H1 (cell line): ENCODE measurements around the gene SPOPL. TPM values are rescaled to one million over a fixed set of nuclear protein-coding genes. Genes with fewer than 3 reads are reported as not detected.
"Not testable (repeated sequence)": the region's sequence is repeated elsewhere in the genome, so short reads cannot be mapped to it uniquely, and the experiment has no call there.

ENCODE experiments used
- CTCF ChIA-PET: fragments of 300-600 bp; sonication (Branson Sonifier 250); formaldehyde crosslinking; loops from one replicate; lab custom pipeline; 2021; ENCODE audit not compliant: partially characterized antibody; lab: Charles Lee
- POLR2A ChIA-PET: fragments of 300-600 bp; sonication (Branson Sonifier 250); formaldehyde crosslinking; loops from one replicate; lab custom pipeline; 2021; ENCODE audit warnings: inconsistent platforms; ENCODE audit not compliant: partially characterized antibody; lab: Charles Lee
- DNase-seq, 2 experiments: peaks; one replicate each; pipeline versions ENCODE4 v3.0.0 to v3.0.0-alpha.2; 2010 to 2022; ENCODE audit warnings: low spot score in 2 of 2, low read depth in 1 of 2, mixed read lengths in 1 of 2
- FAIRE-seq: peaks from 2 replicates; lab custom pipeline; 2011; peaks lifted over from hg19 to GRCh38; lab: Jason Lieb, UNC
- H2AFZ ChIP-seq: 2 replicates; pipeline ENCODE4 v1.8.1; 2012; ENCODE audit warnings: low read length, inconsistent platforms
- H2AK5ac ChIP-seq: 2 replicates; pipeline ENCODE4 v1.6.1; 2013; ENCODE audit warnings: low read depth, low read length
- H2BK120ac ChIP-seq: replicated peaks from 2 replicates; pipeline ENCODE3; 2013; ENCODE audit warnings: low read depth, low read length, inconsistent platforms
- H2BK12ac ChIP-seq: 2 replicates; pipeline ENCODE4 v1.6.1; 2013; ENCODE audit warnings: low read depth, low read length
- H2BK15ac ChIP-seq: 2 replicates; pipeline ENCODE4 v1.6.1; 2013; ENCODE audit warnings: low read length
- H2BK20ac ChIP-seq: 2 replicates; pipeline ENCODE4 v1.6.1; 2013; ENCODE audit warnings: low read length
- H2BK5ac ChIP-seq: 2 replicates; pipeline ENCODE4 v1.6.1; 2013; ENCODE audit warnings: low read depth, low read length
- H3K14ac ChIP-seq: 2 replicates; pipeline ENCODE4 v1.6.1; 2013; ENCODE audit warnings: inconsistent platforms; ENCODE audit not compliant: insufficient read length
- H3K18ac ChIP-seq: 2 replicates; pipeline ENCODE4 v1.6.1; 2013; ENCODE audit warnings: low read length; ENCODE audit errors: extremely low read depth
- H3K23ac ChIP-seq: 2 replicates; pipeline ENCODE4 v1.6.1; 2013; ENCODE audit warnings: inconsistent platforms; ENCODE audit not compliant: insufficient read length
- H3K23me2 ChIP-seq: 2 replicates; pipeline ENCODE4 v1.6.1; 2013; ENCODE audit warnings: low read depth, low read length
- H3K27ac ChIP-seq: 2 replicates; pipeline ENCODE4 v1.6.1; 2011; ENCODE audit warnings: low read depth, low read length, inconsistent platforms
- H3K27me3 ChIP-seq, 4 experiments: replicated peaks in 1 of 4; 1 replicate in 1 of 4; 2 replicates in 3 of 4; pipeline versions ENCODE4 v1.6.1 to v1.8.1; 2011 to 2013; ENCODE audit warnings: low read length in 3 of 4, mild to moderate bottlenecking in 3 of 4, inconsistent platforms in 2 of 4, mixed read lengths in 2 of 4, moderate library complexity in 1 of 4; ENCODE audit not compliant: control insufficient read depth in 3 of 4, insufficient read depth in 3 of 4; ENCODE audit errors: extremely low read depth in 1 of 4
- H3K36me3 ChIP-seq, 4 experiments: 2 replicates each; pipeline versions ENCODE4 v1.6.1 to v1.8.1; 2011 to 2013; ENCODE audit warnings: mild to moderate bottlenecking in 4 of 4, low read length in 3 of 4, moderate library complexity in 2 of 4, control low read depth in 1 of 4, inconsistent platforms in 1 of 4; ENCODE audit not compliant: insufficient read depth in 4 of 4, control insufficient read depth in 2 of 4
- H3K4ac ChIP-seq: replicated peaks from 2 replicates; pipeline ENCODE3; 2013; ENCODE audit warnings: low read length, low read depth, mixed read lengths, inconsistent platforms; ENCODE audit not compliant: insufficient read length
- H3K4me1 ChIP-seq, 4 experiments: replicated peaks in 1 of 4; 1 replicate in 1 of 4; 2 replicates in 3 of 4; pipeline versions ENCODE4 v1.6.1 to v1.8.1; 2011 to 2013; ENCODE audit warnings: low read length in 3 of 4, inconsistent platforms in 2 of 4, mixed read lengths in 1 of 4; ENCODE audit not compliant: insufficient read depth in 4 of 4, control insufficient read depth in 3 of 4
- H3K4me2 ChIP-seq, 2 experiments: 2 replicates each; pipeline versions ENCODE4 v1.6.1 to v1.8.1; 2011 to 2013; ENCODE audit warnings: low read depth in 2 of 2, low read length in 2 of 2, control low read depth in 1 of 2, inconsistent platforms in 1 of 2, mild to moderate bottlenecking in 1 of 2; ENCODE audit not compliant: insufficient read depth in 1 of 2
- H3K4me3 ChIP-seq, 4 experiments: fragments of 200-600, 300-600 bp in 1 of 4; sonication (generic), shearing (Covaris generic), sonication (Bioruptor Twin) in 1 of 4; 2 replicates each; pipeline versions ENCODE4 v1.5.1 to v1.8.1; 2011 to 2016; ENCODE audit warnings: low read length in 4 of 4, low read depth in 3 of 4, control low read depth in 2 of 4, inconsistent platforms in 2 of 4, mild to moderate bottlenecking in 2 of 4, mixed read lengths in 1 of 4, moderate library complexity in 1 of 4; ENCODE audit not compliant: insufficient read depth in 2 of 4; ENCODE audit errors: extremely low read depth in 1 of 4
- H3K56ac ChIP-seq: replicated peaks from 2 replicates; pipeline ENCODE3; 2013; ENCODE audit warnings: low read depth, mild to moderate bottlenecking, mixed read lengths, low read length, inconsistent platforms; ENCODE audit not compliant: insufficient read length
- H3K79me1 ChIP-seq: 2 replicates; pipeline ENCODE4 v1.6.1; 2013; ENCODE audit warnings: low read depth, low read length, control low read depth
- H3K79me2 ChIP-seq, 2 experiments: 2 replicates each; pipeline versions ENCODE4 v1.6.1 to v1.8.1; 2012 to 2013; ENCODE audit warnings: low read length in 2 of 2, mild to moderate bottlenecking in 2 of 2, inconsistent platforms in 1 of 2; ENCODE audit not compliant: insufficient read depth in 2 of 2, control insufficient read depth in 1 of 2
- H3K9ac ChIP-seq, 4 experiments: replicated peaks in 1 of 4; 1 replicate in 1 of 4; 2 replicates in 3 of 4; pipeline versions ENCODE4 v1.6.1 to v1.8.1; 2011 to 2013; ENCODE audit warnings: low read depth in 3 of 4, low read length in 3 of 4, control low read depth in 2 of 4, mild to moderate bottlenecking in 2 of 4, moderate library complexity in 2 of 4, inconsistent platforms in 1 of 4; ENCODE audit errors: extremely low read depth in 1 of 4
- H3K9me3 ChIP-seq, 2 experiments: 2 replicates each; pipeline versions ENCODE4 v1.6.1 to v1.8.1; 2012 to 2013; ENCODE audit warnings: mild to moderate bottlenecking in 2 of 2, moderate library complexity in 2 of 2, control low read depth in 1 of 2, inconsistent platforms in 1 of 2, low read depth in 1 of 2, low read length in 1 of 2, mixed read lengths in 1 of 2; ENCODE audit not compliant: insufficient read depth in 2 of 2
- H4K20me1 ChIP-seq, 2 experiments: replicated peaks in 1 of 2; 2 replicates each; pipeline versions ENCODE3 to v1.8.1; 2011 to 2013; ENCODE audit warnings: inconsistent platforms in 2 of 2, low read length in 2 of 2, mild to moderate bottlenecking in 1 of 2; ENCODE audit not compliant: insufficient read depth in 2 of 2, control insufficient read depth in 1 of 2
- H4K5ac ChIP-seq: 2 replicates; pipeline ENCODE4 v1.6.1; 2013; ENCODE audit warnings: low read length, low read depth, mixed read lengths, inconsistent platforms; ENCODE audit not compliant: insufficient read length
- H4K8ac ChIP-seq: 2 replicates; pipeline ENCODE4 v1.8.0; 2013; ENCODE audit warnings: mild to moderate bottlenecking, moderate library complexity, low read length, inconsistent platforms; ENCODE audit not compliant: insufficient read depth; ENCODE audit errors: extremely low read depth
- H4K91ac ChIP-seq: replicated peaks from 2 replicates; pipeline ENCODE3; 2013; ENCODE audit warnings: low read length, mixed read lengths, inconsistent platforms; ENCODE audit not compliant: insufficient read length
- CHD2 ChIP-seq: IDR thresholded peaks from 2 replicates; pipeline ENCODE4 v1.6.1; 2012; ENCODE audit warnings: low read length, improper control_type of control experiment
- CTBP2 ChIP-seq: IDR thresholded peaks from 2 replicates; pipeline ENCODE4 v1.7.0; 2011; ENCODE audit warnings: borderline replicate concordance, mild to moderate bottlenecking, moderate library complexity, mixed read lengths, low read length; ENCODE audit not compliant: insufficient read depth, insufficient read length
- KDM5A ChIP-seq: fragments of 200-600 bp; IDR thresholded peaks from 2 replicates; pipeline ENCODE4 v1.7.1; 2012; ENCODE audit warnings: mild to moderate bottlenecking, low read length, inconsistent platforms, mixed read lengths
- NANOG ChIP-seq: IDR thresholded peaks from 2 replicates; pipeline ENCODE4 v1.6.1; 2011; ENCODE audit warnings: low read length, low read depth, mild to moderate bottlenecking, inconsistent platforms; ENCODE audit not compliant: insufficient read depth, poor library complexity, severe bottlenecking
- SP1 ChIP-seq: IDR thresholded peaks from 2 replicates; pipeline ENCODE4 v1.6.1; 2011; ENCODE audit warnings: low read depth, low read length
- SRF ChIP-seq: IDR thresholded peaks from 2 replicates; pipeline ENCODE4 v1.6.1; 2011; ENCODE audit warnings: mild to moderate bottlenecking, low read depth, low read length, moderate library complexity
- WGBS, 2 experiments: shearing (Covaris generic) in 1 of 2; methylation state at CpG; one replicate each; pipeline versions ENCODE4 v1.1.6 to v1.1.7; 2013 to 2015; ENCODE audit warnings: low lambda C conversion rate in 2 of 2, mixed read lengths in 2 of 2, inconsistent platforms in 1 of 2, low coverage in 1 of 2, missing lambda C conversion rate in 1 of 2; ENCODE audit not compliant: insufficient replicate concordance in 2 of 2, insufficient coverage in 1 of 2, insufficient read length in 1 of 2; ENCODE audit errors: extremely low coverage in 1 of 2, missing lambda C conversion rate in 1 of 2; 5-methylcytosine and 5-hydroxymethylcytosine counted together
- polyA plus RNA-seq, 7 experiments: library from polyadenylated mRNA; depleted of rRNA in 3 of 7; stranded (reverse) in 5 of 7; unstranded in 2 of 7; fragments of >200 nt in 5 of 7; fragments of 200-250 nt in 2 of 7; gene quantifications; 1 replicate in 5 of 7; 2 replicates in 1 of 7; 4 replicates in 1 of 7; pipeline versions ENCODE4 v1.2.1 to v1.2.3, GENCODE V29; 2011 to 2013; ENCODE audit warnings: missing spikeins in 2 of 7, mixed read lengths in 2 of 7
- total RNA-seq: library from RNA; stranded (reverse); fragmentation: NEBNext Ultra II Directional; extraction: Animal tissue kit (Norgen Biotek cat#: 25700); gene quantifications from 2 replicates; pipeline ENCODE4 v1.2.1, GENCODE V29; 2021

Gene SPOPL
- total and polyA plus RNA-seq, 2 of the 8 experiments (the other 6 are each of a cell fraction or from before 2014, with no cell fraction given), result 1.9 to 14.5 TPM

- TF ChIP-seq NANOG (no peak), SRF (no peak), CTBP2 (no peak), SP1 (no peak), KDM5A (no peak), CHD2 (no peak)
These were observed 45.9 kb upstream of the SPOPL start (continued) for GRCh38 chr2:138455691-138456090.

- H3K56ac ChIP-seq, H3K23ac ChIP-seq, H3K23me2 ChIP-seq, H4K91ac ChIP-seq, H3K9ac ChIP-seq, FAIRE-seq, H3K18ac ChIP-seq, H2BK5ac ChIP-seq, H3K4me1 ChIP-seq, H3K14ac ChIP-seq, H2BK120ac ChIP-seq, H3K4me2 ChIP-seq, H2BK12ac ChIP-seq, H2AK5ac ChIP-seq, H2BK15ac ChIP-seq, H3K79me1 ChIP-seq, H3K4me3 ChIP-seq, H4K8ac ChIP-seq, H2AFZ ChIP-seq, DNase-seq, H3K9me3 ChIP-seq, H2BK20ac ChIP-seq, H4K5ac ChIP-seq, H3K27ac ChIP-seq, H3K36me3 ChIP-seq, POLR2A ChIA-PET, H3K79me2 ChIP-seq, H3K27me3 ChIP-seq, H4K20me1 ChIP-seq, H3K4ac ChIP-seq: not testable (repeated sequence)
- CTCF ChIA-PET, result interaction anchor here (0.7 to 1.9 kb wide), 2 partner anchors 9 to 28 kb away, joined by 3 to 5 read pairs; no protein-coding TSS in a partner anchor
- WGBS, 2 experiments, result 86% methylated on average over 3 of the region's 3 CpGs; no CpG with 5 or more reads in 1 of the 2 experiments
These were observed 38.9 kb upstream of the SPOPL start for GRCh38 chr2:138462689-138463088.
